IMR-90 (cell line): ENCODE data around the gene FBN3. TPM values are rescaled to one million over a fixed set of nuclear protein-coding genes. Genes with fewer than 3 reads are reported as not detected.

Source experiments
- ATAC-seq: fragments of 200-7000 bp; cut with Tn5 transposase; 2 replicates; pipeline ENCODE4 v1.9.1; 2020; ENCODE audit warnings: low read depth, mild to moderate bottlenecking, moderate library complexity
- BruUV-seq: library from RNA; stranded (reverse); fragments of 400-500 nt; replicated peaks from 2 replicates; lab custom pipeline; 2021; lab: Mats Ljungman, UMichigan
- CTCF ChIA-PET: fragments of 300-600 bp; formaldehyde crosslinking; extraction: SDS; loops from one replicate; lab custom pipeline; 2021; ENCODE audit warnings: antibody characterized with exemption; lab: Yijun Ruan, JAX
- POLR2A ChIA-PET: fragments of 300-600 bp; sonication (Branson Sonifier 250); formaldehyde crosslinking; loops from one replicate; lab custom pipeline; 2022; ENCODE audit warnings: antibody characterized with exemption; ENCODE audit not compliant: unreplicated experiment; lab: Charles Lee
- DNase-seq: peaks from one replicate; pipeline ENCODE4 v3.0.0; 2013
- H2AFZ ChIP-seq: replicated peaks from 2 replicates; pipeline ENCODE3; 2013; ENCODE audit warnings: low read length, mild to moderate bottlenecking; ENCODE audit not compliant: poor library complexity
- H2AK5ac ChIP-seq: 2 replicates; pipeline ENCODE4 v1.6.1; 2013; ENCODE audit warnings: low read depth, low read length, inconsistent platforms
- H2AK9ac ChIP-seq: replicated peaks from 2 replicates; pipeline ENCODE3; 2013; ENCODE audit warnings: mild to moderate bottlenecking, low read depth, low read length, moderate library complexity; ENCODE audit not compliant: poor library complexity
- H2BK120ac ChIP-seq: 2 replicates; pipeline ENCODE4 v1.6.1; 2013; ENCODE audit warnings: low read depth, low read length, inconsistent platforms
- H2BK15ac ChIP-seq: 3 replicates; pipeline ENCODE4 v1.6.1; 2013; ENCODE audit warnings: low read depth, low read length, inconsistent platforms
- H2BK20ac ChIP-seq: 2 replicates; pipeline ENCODE4 v1.6.1; 2013; ENCODE audit warnings: low read depth, mild to moderate bottlenecking, inconsistent platforms, low read length, moderate library complexity
- H2BK5ac ChIP-seq: 2 replicates; pipeline ENCODE4 v1.6.1; 2013; ENCODE audit warnings: mild to moderate bottlenecking, low read depth, low read length, inconsistent platforms; ENCODE audit not compliant: poor library complexity, severe bottlenecking
- H3K14ac ChIP-seq: replicated peaks from 2 replicates; pipeline ENCODE4 v1.6.1; 2013; ENCODE audit warnings: low read depth, low read length, inconsistent platforms
- H3K18ac ChIP-seq: 2 replicates; pipeline ENCODE4 v1.6.1; 2013; ENCODE audit warnings: low read depth, low read length, control low read depth
- H3K23ac ChIP-seq: 2 replicates; pipeline ENCODE4 v1.6.1; 2013; ENCODE audit warnings: low read depth, low read length, inconsistent platforms
- H3K27ac ChIP-seq: 2 replicates; pipeline ENCODE4 v1.5.1; 2013; ENCODE audit warnings: mild to moderate bottlenecking, control low read depth, low read length; ENCODE audit not compliant: insufficient read depth
- H3K27me3 ChIP-seq: 2 replicates; pipeline ENCODE4 v1.6.1; 2013; ENCODE audit warnings: low read length; ENCODE audit not compliant: control insufficient read depth, insufficient read depth
- H3K36me3 ChIP-seq: 2 replicates; pipeline ENCODE4 v1.6.1; 2013; ENCODE audit warnings: low read length, mixed read lengths; ENCODE audit not compliant: control insufficient read depth, insufficient read depth
- H3K4ac ChIP-seq: 2 replicates; pipeline ENCODE4 v1.6.1; 2013; ENCODE audit warnings: low read depth, low read length, inconsistent platforms
- H3K4me1 ChIP-seq: 2 replicates; pipeline ENCODE4 v1.6.1; 2013; ENCODE audit warnings: low read length, mixed read lengths; ENCODE audit not compliant: control insufficient read depth, insufficient read depth
- H3K4me2 ChIP-seq: 2 replicates; pipeline ENCODE4 v1.6.1; 2013; ENCODE audit warnings: low read depth, mild to moderate bottlenecking, control low read depth, low read length, moderate library complexity
- H3K4me3 ChIP-seq: 2 replicates; pipeline ENCODE4 v1.5.1; 2013; ENCODE audit warnings: low read depth, mild to moderate bottlenecking, control low read depth, low read length, moderate library complexity; ENCODE audit not compliant: insufficient read depth
- H3K56ac ChIP-seq: 2 replicates; pipeline ENCODE4 v1.6.1; 2013; ENCODE audit warnings: low read length, inconsistent platforms; ENCODE audit not compliant: insufficient read depth; ENCODE audit errors: extremely low read depth
- H3K79me1 ChIP-seq, 2 experiments: 2 replicates each; pipeline ENCODE4 v1.6.1; 2013; ENCODE audit warnings: low read length in 2 of 2, inconsistent platforms in 1 of 2, low read depth in 1 of 2
- H3K9ac ChIP-seq: 2 replicates; pipeline ENCODE4 v1.6.1; 2013; ENCODE audit warnings: low read depth, low read length, control low read depth
- H3K9me1 ChIP-seq: 2 replicates; pipeline ENCODE4 v1.6.1; 2013; ENCODE audit warnings: low read length, inconsistent platforms; ENCODE audit not compliant: insufficient read depth
- H3K9me3 ChIP-seq: 2 replicates; pipeline ENCODE4 v1.6.1; 2013; ENCODE audit warnings: low read length; ENCODE audit not compliant: control insufficient read depth, insufficient read depth
- H4K20me1 ChIP-seq: 2 replicates; pipeline ENCODE4 v1.6.1; 2013; ENCODE audit warnings: low read length, inconsistent platforms; ENCODE audit not compliant: insufficient read depth
- H4K5ac ChIP-seq: 2 replicates; pipeline ENCODE4 v1.6.1; 2013; ENCODE audit warnings: mild to moderate bottlenecking, low read depth, low read length, control low read depth
- H4K8ac ChIP-seq, 2 experiments: 2 replicates each; pipeline ENCODE4 v1.6.1; 2013; ENCODE audit warnings: low read depth in 2 of 2, low read length in 2 of 2, control low read depth in 1 of 2, inconsistent platforms in 1 of 2
- H4K91ac ChIP-seq: 2 replicates; pipeline ENCODE4 v1.6.1; 2013; ENCODE audit warnings: low read depth, low read length, inconsistent platforms; ENCODE audit not compliant: insufficient read depth
- BHLHE40 ChIP-seq: fragments of 150-350 bp; IDR thresholded peaks from 2 replicates; pipeline ENCODE4 v1.6.1; 2016; ENCODE audit warnings: mild to moderate bottlenecking, low read depth, low read length
- CEBPB ChIP-seq: IDR thresholded peaks from 2 replicates; pipeline ENCODE4 v1.6.1; 2012; ENCODE audit warnings: low read depth, low read length, improper control_type of control experiment
- CHD1 ChIP-seq: IDR thresholded peaks from 2 replicates; pipeline ENCODE4 v1.6.1; 2012; ENCODE audit warnings: low read depth, low read length, improper control_type of control experiment
- FOS ChIP-seq: fragments of 150-350 bp; IDR thresholded peaks from 2 replicates; pipeline ENCODE4 v1.6.1; 2016; ENCODE audit warnings: low read depth, low read length
- MAFK ChIP-seq: IDR thresholded peaks from 2 replicates; pipeline ENCODE4 v1.6.1; 2012; ENCODE audit warnings: low read depth, low read length, improper control_type of control experiment
- MAZ ChIP-seq: IDR thresholded peaks from 2 replicates; pipeline ENCODE4 v1.6.1; 2012; ENCODE audit warnings: low read depth, mild to moderate bottlenecking, low read length, improper control_type of control experiment, moderate library complexity, borderline replicate concordance
- MXI1 ChIP-seq: IDR thresholded peaks from 2 replicates; pipeline ENCODE4 v1.6.1; 2012; ENCODE audit warnings: low read depth, mild to moderate bottlenecking, low read length, moderate library complexity, borderline replicate concordance
- NFE2L2 ChIP-seq: fragments of 150-350 bp; IDR thresholded peaks from 2 replicates; pipeline ENCODE4 v1.6.1; 2016; ENCODE audit warnings: low read depth, mild to moderate bottlenecking, low read length
- POLR2A ChIP-seq: IDR thresholded peaks from 2 replicates; pipeline ENCODE4 v1.6.1; 2012; ENCODE audit warnings: mild to moderate bottlenecking, low read depth, low read length
- RAD21 ChIP-seq: IDR thresholded peaks from 2 replicates; pipeline ENCODE4 v1.6.1; 2012; ENCODE audit warnings: low read length, improper control_type of control experiment
- RCOR1 ChIP-seq: IDR thresholded peaks from 2 replicates; pipeline ENCODE4 v1.6.1; 2012; ENCODE audit warnings: mild to moderate bottlenecking, low read length, improper control_type of control experiment; ENCODE audit not compliant: insufficient replicate concordance
- RFX5 ChIP-seq: IDR thresholded peaks from 2 replicates; pipeline ENCODE4 v1.8.0; 2012; ENCODE audit warnings: low read depth, mild to moderate bottlenecking, low read length, moderate library complexity
- SMC3 ChIP-seq: fragments of 150-350 bp; IDR thresholded peaks from 2 replicates; pipeline ENCODE4 v1.6.1; 2016; ENCODE audit warnings: low read depth, mild to moderate bottlenecking, antibody characterized with exemption, low read length, moderate library complexity
- WGBS, 2 experiments: methylation state at CpG; one replicate each; pipeline versions ENCODE4 v1.1.5 to v1.1.7; 2013; ENCODE audit warnings: missing lambda C conversion rate in 2 of 2; ENCODE audit not compliant: insufficient read length in 1 of 2; ENCODE audit errors: extremely low coverage in 2 of 2; 5-methylcytosine and 5-hydroxymethylcytosine counted together
- dilution Hi-C: fragments of 300-500 bp; cut with HindIII; formaldehyde crosslinking; loops from one replicate; pipeline ENCODE4 v1.14.3; 2018; ENCODE audit warnings: low sequenced_read_pairs; ENCODE audit not compliant: unreplicated experiment
- in situ Hi-C: fragments of 300-500 bp; cut with MboI; formaldehyde crosslinking; loops from 3 replicates; pipeline ENCODE4 v1.14.3; 2019; ENCODE audit warnings: low sequenced_read_pairs, inconsistent platforms, mixed read lengths
- intact Hi-C: fragments of 100-400 bp; cut with micrococcal nuclease; formaldehyde crosslinking; loops from 2 replicates; pipeline ENCODE4 v1.10.0; 2022
- polyA plus RNA-seq, 3 experiments: library from polyadenylated mRNA; depleted of rRNA; stranded (reverse); fragments of >200 nt; gene quantifications; 2 replicates each; pipeline ENCODE4 v1.2.3, GENCODE V29; 2012; ENCODE audit warnings: low replicate concordance in 1 of 3
- total RNA-seq: library from RNA; depleted of rRNA; stranded (reverse); fragments of >200 nt; gene quantifications from 2 replicates; pipeline ENCODE4 v1.2.3, GENCODE V29; 2012
- TF ChIP-seq, protein P1 (sequence below): fragments of 150-350 bp; IDR thresholded peaks from 2 replicates; pipeline ENCODE4 v1.6.1; 2017; ENCODE audit warnings: mild to moderate bottlenecking, antibody characterized with exemption, low read length, low read depth
- TF ChIP-seq, protein P2 (sequence below): fragments of 150-350 bp; IDR thresholded peaks from 2 replicates; pipeline ENCODE4 v1.6.1; 2016; ENCODE audit warnings: low read depth, mild to moderate bottlenecking, low read length, moderate library complexity, borderline replicate concordance
- TF ChIP-seq, protein P3 (sequence below): conservative IDR thresholded peaks from 2 replicates; pipeline ENCODE4 v1.5.1; 2012; ENCODE audit warnings: mild to moderate bottlenecking, low read depth, low read length, improper control_type of control experiment

Gene FBN3
- total and polyA plus RNA-seq, 2 of the 4 experiments (the other 2 are of a cell fraction) = not detected

DNA sequence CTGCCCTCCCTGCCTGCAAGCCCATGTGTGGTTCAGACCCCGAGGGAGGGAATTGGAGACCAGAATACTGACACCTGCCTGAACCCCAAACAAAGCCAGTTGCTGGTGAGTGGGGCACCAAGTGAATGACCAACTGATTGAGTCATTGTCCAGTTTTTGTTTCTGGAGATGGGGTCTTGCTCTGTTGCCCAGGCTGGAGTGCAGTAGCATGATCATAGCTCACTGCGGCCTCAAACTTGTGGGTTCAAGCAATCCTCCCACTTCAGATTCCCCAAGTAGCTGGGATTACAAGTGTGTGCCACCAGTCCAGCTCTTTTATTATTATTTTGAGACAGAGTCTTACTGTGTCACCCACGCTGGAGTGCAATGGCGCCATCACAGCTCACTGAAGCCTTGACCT lies 92.9 kb downstream of the FBN3 start:
- H3K27me3 ChIP-seq = peaks cover 6% of the 10 kb centered on the region; the same call in 1 of the 2 replicates
- TF ChIP-seq, protein P1, sequence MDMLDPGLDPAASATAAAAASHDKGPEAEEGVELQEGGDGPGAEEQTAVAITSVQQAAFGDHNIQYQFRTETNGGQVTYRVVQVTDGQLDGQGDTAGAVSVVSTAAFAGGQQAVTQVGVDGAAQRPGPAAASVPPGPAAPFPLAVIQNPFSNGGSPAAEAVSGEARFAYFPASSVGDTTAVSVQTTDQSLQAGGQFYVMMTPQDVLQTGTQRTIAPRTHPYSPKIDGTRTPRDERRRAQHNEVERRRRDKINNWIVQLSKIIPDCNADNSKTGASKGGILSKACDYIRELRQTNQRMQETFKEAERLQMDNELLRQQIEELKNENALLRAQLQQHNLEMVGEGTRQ = no peak
- TF ChIP-seq POLR2A (no peak), MXI1 (no peak), MAFK (no peak), NFE2L2 (no peak), CHD1 (no peak), RCOR1 (no peak), FOS (no peak), MAZ (no peak), BHLHE40 (no peak), SMC3 (no peak), RAD21 (no peak), RFX5 (no peak), CEBPB (no peak)
- TF ChIP-seq, protein P2, sequence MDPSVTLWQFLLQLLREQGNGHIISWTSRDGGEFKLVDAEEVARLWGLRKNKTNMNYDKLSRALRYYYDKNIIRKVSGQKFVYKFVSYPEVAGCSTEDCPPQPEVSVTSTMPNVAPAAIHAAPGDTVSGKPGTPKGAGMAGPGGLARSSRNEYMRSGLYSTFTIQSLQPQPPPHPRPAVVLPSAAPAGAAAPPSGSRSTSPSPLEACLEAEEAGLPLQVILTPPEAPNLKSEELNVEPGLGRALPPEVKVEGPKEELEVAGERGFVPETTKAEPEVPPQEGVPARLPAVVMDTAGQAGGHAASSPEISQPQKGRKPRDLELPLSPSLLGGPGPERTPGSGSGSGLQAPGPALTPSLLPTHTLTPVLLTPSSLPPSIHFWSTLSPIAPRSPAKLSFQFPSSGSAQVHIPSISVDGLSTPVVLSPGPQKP = no peak
- TF ChIP-seq, protein P3, sequence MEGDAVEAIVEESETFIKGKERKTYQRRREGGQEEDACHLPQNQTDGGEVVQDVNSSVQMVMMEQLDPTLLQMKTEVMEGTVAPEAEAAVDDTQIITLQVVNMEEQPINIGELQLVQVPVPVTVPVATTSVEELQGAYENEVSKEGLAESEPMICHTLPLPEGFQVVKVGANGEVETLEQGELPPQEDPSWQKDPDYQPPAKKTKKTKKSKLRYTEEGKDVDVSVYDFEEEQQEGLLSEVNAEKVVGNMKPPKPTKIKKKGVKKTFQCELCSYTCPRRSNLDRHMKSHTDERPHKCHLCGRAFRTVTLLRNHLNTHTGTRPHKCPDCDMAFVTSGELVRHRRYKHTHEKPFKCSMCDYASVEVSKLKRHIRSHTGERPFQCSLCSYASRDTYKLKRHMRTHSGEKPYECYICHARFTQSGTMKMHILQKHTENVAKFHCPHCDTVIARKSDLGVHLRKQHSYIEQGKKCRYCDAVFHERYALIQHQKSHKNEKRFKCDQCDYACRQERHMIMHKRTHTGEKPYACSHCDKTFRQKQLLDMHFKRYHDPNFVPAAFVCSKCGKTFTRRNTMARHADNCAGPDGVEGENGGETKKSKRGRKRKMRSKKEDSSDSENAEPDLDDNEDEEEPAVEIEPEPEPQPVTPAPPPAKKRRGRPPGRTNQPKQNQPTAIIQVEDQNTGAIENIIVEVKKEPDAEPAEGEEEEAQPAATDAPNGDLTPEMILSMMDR = no peak
- H3K9me1 ChIP-seq = no peaks in the 10 kb centered on the region
- H2BK15ac ChIP-seq = no peak overlapping the region
- H3K4ac ChIP-seq = no peak overlapping the region
- H4K20me1 ChIP-seq = no peaks in the 10 kb centered on the region
- no peak overlapping the region for H2AFZ ChIP-seq
- H4K5ac ChIP-seq = no peak overlapping the region
- no peak overlapping the region for H2BK5ac ChIP-seq
- dilution Hi-C loops (no loop called here), intact Hi-C loops (no loop called here), in situ Hi-C loops (no loop called here)
- ChIA-PET CTCF (no interaction called here), POLR2A (no interaction called here)
- no peak overlapping the region for H4K91ac ChIP-seq
- H3K18ac ChIP-seq = no peak overlapping the region
- H4K8ac ChIP-seq = no peak overlapping the region
- H3K23ac ChIP-seq = no peak overlapping the region
- no peak overlapping the region for H3K14ac ChIP-seq
- H3K4me1 ChIP-seq = no peaks in the 10 kb centered on the region
- H2BK120ac ChIP-seq = no peak overlapping the region
- ATAC-seq (no peak), DNase-seq (no peak)
- H3K36me3 ChIP-seq = no peaks in the 10 kb centered on the region
- H3K9me3 ChIP-seq = no peaks in the 10 kb centered on the region
- no peak overlapping the region for H2AK5ac ChIP-seq
- no peak overlapping the region for H3K4me3 ChIP-seq
- H3K4me2 ChIP-seq = no peak overlapping the region
- H3K27ac ChIP-seq = no peak overlapping the region
- no TSS peak for BruUV-seq
- WGBS, 2 experiments = no CpG with 5 or more reads among the region's 4 CpGs
- no peaks in the 10 kb centered on the region for H3K79me1 ChIP-seq
- no peak overlapping the region for H3K56ac ChIP-seq
- H2AK9ac ChIP-seq = no peak overlapping the region
- no peak overlapping the region for H2BK20ac ChIP-seq
- no peak overlapping the region for H3K9ac ChIP-seq
